ENCODE data around the gene EDN2.

DNA sequence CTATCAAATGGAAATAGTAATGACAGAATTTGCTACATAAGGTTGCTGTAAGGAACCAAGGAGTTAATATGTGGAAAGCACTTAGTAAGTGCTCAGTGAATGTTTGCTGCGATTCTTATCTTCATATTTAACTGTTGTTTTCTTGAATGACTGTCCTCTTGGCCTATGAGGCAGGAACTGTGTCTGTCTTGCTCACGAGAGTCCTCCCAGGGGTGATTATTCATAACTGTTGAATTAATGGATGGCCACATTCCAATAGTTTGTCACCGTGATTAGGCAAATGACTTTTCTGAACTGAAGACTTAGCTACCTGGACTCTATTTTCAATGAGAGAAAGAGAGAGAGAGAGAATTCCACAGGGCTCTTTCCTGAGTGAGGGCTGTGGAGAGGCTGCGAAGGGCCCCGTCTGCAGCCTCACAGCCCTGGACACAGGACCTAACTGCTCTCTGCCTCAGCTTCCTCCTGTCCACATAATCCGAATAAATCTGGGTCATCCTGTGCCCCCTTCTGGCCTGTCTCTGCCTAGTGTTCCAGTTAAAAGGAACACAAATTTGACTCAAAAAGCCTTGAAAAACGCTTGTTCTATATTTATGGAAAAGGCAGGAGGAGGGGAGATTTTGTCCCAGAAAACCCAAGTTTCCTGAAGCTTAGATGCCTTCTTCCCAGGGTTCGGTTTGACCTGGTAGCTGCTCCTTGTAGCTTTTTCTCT is 8.5 kb downstream of the EDN2 start:
- TF ChIP-seq, protein P1, sequence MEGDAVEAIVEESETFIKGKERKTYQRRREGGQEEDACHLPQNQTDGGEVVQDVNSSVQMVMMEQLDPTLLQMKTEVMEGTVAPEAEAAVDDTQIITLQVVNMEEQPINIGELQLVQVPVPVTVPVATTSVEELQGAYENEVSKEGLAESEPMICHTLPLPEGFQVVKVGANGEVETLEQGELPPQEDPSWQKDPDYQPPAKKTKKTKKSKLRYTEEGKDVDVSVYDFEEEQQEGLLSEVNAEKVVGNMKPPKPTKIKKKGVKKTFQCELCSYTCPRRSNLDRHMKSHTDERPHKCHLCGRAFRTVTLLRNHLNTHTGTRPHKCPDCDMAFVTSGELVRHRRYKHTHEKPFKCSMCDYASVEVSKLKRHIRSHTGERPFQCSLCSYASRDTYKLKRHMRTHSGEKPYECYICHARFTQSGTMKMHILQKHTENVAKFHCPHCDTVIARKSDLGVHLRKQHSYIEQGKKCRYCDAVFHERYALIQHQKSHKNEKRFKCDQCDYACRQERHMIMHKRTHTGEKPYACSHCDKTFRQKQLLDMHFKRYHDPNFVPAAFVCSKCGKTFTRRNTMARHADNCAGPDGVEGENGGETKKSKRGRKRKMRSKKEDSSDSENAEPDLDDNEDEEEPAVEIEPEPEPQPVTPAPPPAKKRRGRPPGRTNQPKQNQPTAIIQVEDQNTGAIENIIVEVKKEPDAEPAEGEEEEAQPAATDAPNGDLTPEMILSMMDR (conservative IDR thresholded peaks at IDR 0.05 in 1 of 2, IDR thresholded peaks at IDR 0.05 in 1 of 2; ENCODE audit: extremely low read depth in 1 of 2, insufficient read depth in 1 of 2, low read depth in 1 of 2, low read length in 2 of 2): peak in 1 of 2 donors; percentile 2
- TF ChIP-seq EZH2 (IDR thresholded peaks at IDR 0.05; ENCODE audit: borderline replicate concordance, low read length): no peak

All from mammary epithelial cell (primary cell).